Endodermal cell (in vitro differentiated cells): Measurements from ENCODE around the gene SERPINB10. TPM values are rescaled to one million over a fixed set of nuclear protein-coding genes. Genes with fewer than 3 reads are reported as not detected.

Experiments
- DNase-seq: peaks from one replicate; pipeline ENCODE4 v3.0.0-alpha.2; 2017
- H3K27ac ChIP-seq: 2 replicates; pipeline ENCODE4 v1.5.1; 2013; ENCODE audit warnings: mild to moderate bottlenecking, low read depth, low read length, moderate library complexity
- H3K27me3 ChIP-seq: 2 replicates; pipeline ENCODE4 v1.6.1; 2013; ENCODE audit warnings: mild to moderate bottlenecking, low read length, moderate library complexity; ENCODE audit not compliant: insufficient read depth, control insufficient read depth, poor library complexity, severe bottlenecking
- H3K36me3 ChIP-seq: 2 replicates; pipeline ENCODE4 v1.7.0; 2013; ENCODE audit warnings: mild to moderate bottlenecking, low read length, moderate library complexity; ENCODE audit not compliant: control insufficient read depth, insufficient read depth
- H3K4me1 ChIP-seq: one replicate; pipeline ENCODE4 v1.7.0; 2013; ENCODE audit warnings: low read length; ENCODE audit not compliant: control insufficient read depth, insufficient read depth
- H3K4me3 ChIP-seq: 2 replicates; pipeline ENCODE4 v1.5.1; 2013; ENCODE audit warnings: mild to moderate bottlenecking, low read length, moderate library complexity
- H3K9ac ChIP-seq: 2 replicates; pipeline ENCODE4 v1.6.1; 2013; ENCODE audit warnings: mild to moderate bottlenecking, low read length, moderate library complexity; ENCODE audit not compliant: poor library complexity, severe bottlenecking; ENCODE audit errors: extremely low read depth
- H3K9me3 ChIP-seq: 2 replicates; pipeline ENCODE4 v1.6.1; 2013; ENCODE audit warnings: mild to moderate bottlenecking, low read length, moderate library complexity; ENCODE audit not compliant: control insufficient read depth
- H3K27ac Mint-ChIP-seq: 2 replicates; pipeline ENCODE4 v1.8.0; 2020; ENCODE audit warnings: mixed read lengths
- H3K27me3 Mint-ChIP-seq: 2 replicates; pipeline ENCODE4 v1.8.0; 2021; ENCODE audit warnings: mild to moderate bottlenecking, mixed read lengths; ENCODE audit not compliant: insufficient read depth
- H3K36me3 Mint-ChIP-seq: 2 replicates; pipeline ENCODE4 v1.8.0; 2020; ENCODE audit warnings: low read depth, mixed read lengths
- H3K4me1 Mint-ChIP-seq: 2 replicates; pipeline ENCODE4 v1.8.0; 2020; ENCODE audit warnings: mixed read lengths
- H3K4me3 Mint-ChIP-seq: 2 replicates; pipeline ENCODE4 v1.8.0; 2020; ENCODE audit warnings: mild to moderate bottlenecking, moderate library complexity, mixed read lengths
- H3K9me3 Mint-ChIP-seq: 2 replicates; pipeline ENCODE4 v1.8.0; 2020; ENCODE audit warnings: mild to moderate bottlenecking, mixed read lengths
- CTCF ChIP-seq: fragments of 200-600 bp; sonication (generic); conservative IDR thresholded peaks from 2 replicates; pipeline ENCODE4 v1.5.0; 2021; ENCODE audit warnings: antibody characterized with exemption, mild to moderate bottlenecking
- WGBS, 2 experiments: methylation state at CpG; one replicate each; pipeline versions ENCODE4 v1.1.5 to v1.1.7; 2013; ENCODE audit warnings: missing lambda C conversion rate in 2 of 2, mixed read lengths in 1 of 2; ENCODE audit not compliant: insufficient coverage in 1 of 2, insufficient read length in 1 of 2; 5-methylcytosine and 5-hydroxymethylcytosine counted together
- total RNA-seq, 2 donors: library from RNA; stranded (reverse); fragmentation: NEBNext Ultra II Directional in 1 of 2; extraction: Animal tissue kit (Norgen Biotek cat#: 25700) in 1 of 2; gene quantifications; 2 replicates in 1 of 2; 3 replicates in 1 of 2; pipeline ENCODE4 v1.2.1, GENCODE V29; 2021

The SERPINB10 gene
- total RNA-seq, 2 donors from 2014 or later = not detected

- no peak for DNase-seq
- Mint-ChIP-seq H3K36me3 (no peaks in the 10 kb centered on the region), H3K4me3 (no peak overlapping the region), H3K4me1 (no peaks in the 10 kb centered on the region), H3K27me3 (no peaks in the 10 kb centered on the region), H3K27ac (no peak overlapping the region), H3K9me3 (no peaks in the 10 kb centered on the region)
- Histone ChIP-seq H3K27me3 (no peaks in the 10 kb centered on the region), H3K36me3 (no peaks in the 10 kb centered on the region), H3K27ac (no peak overlapping the region), H3K9me3 (no peaks in the 10 kb centered on the region), H3K4me3 (no peak overlapping the region), H3K4me1 (no peaks in the 10 kb centered on the region), H3K9ac (no peak overlapping the region)
- TF ChIP-seq CTCF = no peak
- WGBS, 2 experiments = 84 to 92% methylated on average over 4 of the region's 4 CpGs
Measured at GRCh38 chr18:63892566-63892965, 15.2 kb upstream of the SERPINB10 start.

GRCh38 chr18:63894106-63894772 is 13.5 kb upstream of the SERPINB10 start:
- Mint-ChIP-seq H3K9me3 (no peaks in the 10 kb centered on the region), H3K4me1 (no peaks in the 10 kb centered on the region), H3K27me3 (no peaks in the 10 kb centered on the region), H3K36me3 (no peaks in the 10 kb centered on the region), H3K27ac (no peak overlapping the region), H3K4me3 (no peak overlapping the region)
- 88 to 94% methylated on average over 2 to 6 of the region's 6 CpGs for WGBS, 2 experiments
- no peaks in the 10 kb centered on the region for H3K4me1 ChIP-seq
- no peak overlapping the region for H3K9ac ChIP-seq
- H3K27ac ChIP-seq = no peak overlapping the region
- no peak for TF ChIP-seq CTCF
- H3K36me3 ChIP-seq = no peaks in the 10 kb centered on the region
- DNase-seq = no peak
- no peaks in the 10 kb centered on the region for H3K9me3 ChIP-seq
- H3K27me3 ChIP-seq = no peaks in the 10 kb centered on the region
- H3K4me3 ChIP-seq = no peak overlapping the region

- no peak overlapping the region for H3K27ac Mint-ChIP-seq
- no peaks in the 10 kb centered on the region for H3K4me1 Mint-ChIP-seq
- H3K36me3 Mint-ChIP-seq = no peaks in the 10 kb centered on the region
- Histone ChIP-seq H3K9me3 (no peaks in the 10 kb centered on the region), H3K27me3 (no peaks in the 10 kb centered on the region), H3K4me1 (no peaks in the 10 kb centered on the region), H3K9ac (no peak overlapping the region), H3K4me3 (no peak overlapping the region), H3K36me3 (no peaks in the 10 kb centered on the region), H3K27ac (no peak overlapping the region)
- no peak overlapping the region for H3K4me3 Mint-ChIP-seq
- H3K9me3 Mint-ChIP-seq = no peaks in the 10 kb centered on the region
- WGBS, 2 experiments = 79 to 81% methylated on average over 3 to 6 of the region's 6 CpGs
- no peaks in the 10 kb centered on the region for H3K27me3 Mint-ChIP-seq
- DNase-seq = no peak
- TF ChIP-seq CTCF = no peak
Measured at GRCh38 chr18:63895190-63895589, 12.6 kb upstream of the SERPINB10 start.
